ENCODE measurements around the gene NPSR1.

GRCh38 chr7:34709771-34710170 lies 51.8 kb downstream of the NPSR1 start:
- no peak for TF ChIP-seq EP300 (IDR thresholded peaks at IDR 0.05)
- no peak for TF ChIP-seq CTCF (IDR thresholded peaks at IDR 0.05)
- no peak for TF ChIP-seq POLR2A (IDR thresholded peaks at IDR 0.05)
